Measurements from ENCODE around the gene DLGAP1. TPM values are rescaled to one million over a fixed set of nuclear protein-coding genes. Genes with fewer than 3 reads are reported as not detected.

The DLGAP1 gene
- total and polyA plus RNA-seq, 5 donors from 2014 or later, result 0.11 to 5.4 (median 0.68) TPM

- Mint-ChIP-seq H3K9me3 (peaks cover 0 to 1% (median 0%) of the 10 kb centered on the region in 7 donors), H3K27ac (no peak overlapping the region)
- H3K27me3 ChIP-seq (ENCODE audit: control insufficient read depth, insufficient read depth, low read length), result no peaks in the 10 kb centered on the region
These were observed 535.6 kb downstream of the DLGAP1 start for GRCh38 chr18:3919396-3920061.

GRCh38 chr18:3916082-3916481 is 539.0 kb downstream of the DLGAP1 start:
- H3K4me3 ChIP-seq (ENCODE audit: low read depth, low read length), result no peak overlapping the region
- Mint-ChIP-seq H3K9me3 (no peaks in the 10 kb centered on the region), H3K27me3 (no peaks in the 10 kb centered on the region), H3K4me1 (no peaks in the 10 kb centered on the region), H3K36me3 (no peaks in the 10 kb centered on the region), H3K27ac (no peak overlapping the region), H3K4me3 (no peak overlapping the region)
- H3K9me3 ChIP-seq (ENCODE audit: control insufficient read depth in 2 of 2, low read length in 2 of 2), result no peaks in the 10 kb centered on the region
- ATAC-seq (ENCODE audit: low read depth in 2 of 2), result no peak
- no peak overlapping the region for H3K27ac ChIP-seq (ENCODE audit: insufficient read depth, low read length, poor library complexity, severe bottlenecking)
- DNase-seq, result no peak
- no peaks in the 10 kb centered on the region for H3K36me3 ChIP-seq (ENCODE audit: control insufficient read depth, insufficient read depth, low read length)
- no peaks in the 10 kb centered on the region for H3K27me3 ChIP-seq (ENCODE audit: control insufficient read depth, insufficient read depth, low read length)
- no peaks in the 10 kb centered on the region for H3K4me1 ChIP-seq (ENCODE audit: control insufficient read depth, insufficient read depth, low read length, poor library complexity, severe bottlenecking)

More at GRCh38 chr18:3919396-3920061, 535.6 kb downstream of the DLGAP1 start:
- H3K36me3 Mint-ChIP-seq, result no peaks in the 10 kb centered on the region
- Histone ChIP-seq H3K4me3 (ENCODE audit: low read depth, low read length) (no peak overlapping the region), H3K27ac (ENCODE audit: insufficient read depth, low read length, poor library complexity, severe bottlenecking) (no peak overlapping the region), H3K9me3 (ENCODE audit: control insufficient read depth in 2 of 2, low read length in 2 of 2) (no peaks in the 10 kb centered on the region), H3K36me3 (ENCODE audit: control insufficient read depth, insufficient read depth, low read length) (no peaks in the 10 kb centered on the region), H3K4me1 (ENCODE audit: control insufficient read depth, insufficient read depth, low read length, poor library complexity, severe bottlenecking) (no peaks in the 10 kb centered on the region)
- H3K4me1 Mint-ChIP-seq, result no peaks in the 10 kb centered on the region
- ATAC-seq (ENCODE audit: low read depth in 2 of 2) (no peak), DNase-seq (no peak)
- no peaks in the 10 kb centered on the region for H3K27me3 Mint-ChIP-seq
- H3K4me3 Mint-ChIP-seq, result no peak overlapping the region

- H3K4me3 Mint-ChIP-seq, result no peak overlapping the region
- Histone ChIP-seq H3K4me1 (ENCODE audit: control insufficient read depth, insufficient read depth, low read length, poor library complexity, severe bottlenecking) (no peaks in the 10 kb centered on the region), H3K4me3 (ENCODE audit: low read depth, low read length) (no peak overlapping the region), H3K27ac (ENCODE audit: insufficient read depth, low read length, poor library complexity, severe bottlenecking) (no peak overlapping the region), H3K36me3 (ENCODE audit: control insufficient read depth, insufficient read depth, low read length) (no peaks in the 10 kb centered on the region), H3K9me3 (ENCODE audit: control insufficient read depth in 2 of 2, low read length in 2 of 2) (no peaks in the 10 kb centered on the region), H3K27me3 (ENCODE audit: control insufficient read depth, insufficient read depth, low read length) (no peaks in the 10 kb centered on the region)
- H3K36me3 Mint-ChIP-seq, result no peaks in the 10 kb centered on the region
- ATAC-seq (ENCODE audit: low read depth in 2 of 2) (no peak), DNase-seq (no peak)
- H3K4me1 Mint-ChIP-seq, result no peaks in the 10 kb centered on the region
- H3K27me3 Mint-ChIP-seq, result no peaks in the 10 kb centered on the region
- no peaks in the 10 kb centered on the region for H3K9me3 Mint-ChIP-seq
- H3K27ac Mint-ChIP-seq, result no peak overlapping the region
These were observed 540.1 kb downstream of the DLGAP1 start for GRCh38 chr18:3914833-3915610.

- no peak overlapping the region for H3K27ac Mint-ChIP-seq
- no peaks in the 10 kb centered on the region for H3K27me3 ChIP-seq (ENCODE audit: control insufficient read depth, insufficient read depth, low read length)
- no peaks in the 10 kb centered on the region for H3K9me3 Mint-ChIP-seq
- no peak overlapping the region for H3K4me3 Mint-ChIP-seq
- H3K9me3 ChIP-seq (ENCODE audit: control insufficient read depth in 2 of 2, low read length in 2 of 2), result no peaks in the 10 kb centered on the region
- no peaks in the 10 kb centered on the region for H3K36me3 Mint-ChIP-seq
- no peaks in the 10 kb centered on the region for H3K36me3 ChIP-seq (ENCODE audit: control insufficient read depth, insufficient read depth, low read length)
- H3K4me3 ChIP-seq (ENCODE audit: low read depth, low read length), result no peak overlapping the region
- no peaks in the 10 kb centered on the region for H3K4me1 ChIP-seq (ENCODE audit: control insufficient read depth, insufficient read depth, low read length, poor library complexity, severe bottlenecking)
- ATAC-seq (ENCODE audit: low read depth in 2 of 2) (no peak), DNase-seq (no peak)
- no peaks in the 10 kb centered on the region for H3K27me3 Mint-ChIP-seq
- H3K27ac ChIP-seq (ENCODE audit: insufficient read depth, low read length, poor library complexity, severe bottlenecking), result no peak overlapping the region
- no peaks in the 10 kb centered on the region for H3K4me1 Mint-ChIP-seq
These were observed 541.0 kb downstream of the DLGAP1 start for GRCh38 chr18:3914109-3914508.

GRCh38 chr18:3912705-3913104 is 542.4 kb downstream of the DLGAP1 start:
- Mint-ChIP-seq H3K36me3 (no peaks in the 10 kb centered on the region), H3K27me3 (no peaks in the 10 kb centered on the region), H3K4me1 (no peaks in the 10 kb centered on the region), H3K4me3 (no peak overlapping the region), H3K27ac (no peak overlapping the region), H3K9me3 (no peaks in the 10 kb centered on the region)
- H3K27ac ChIP-seq (ENCODE audit: insufficient read depth, low read length, poor library complexity, severe bottlenecking), result no peak overlapping the region
- H3K4me1 ChIP-seq (ENCODE audit: control insufficient read depth, insufficient read depth, low read length, poor library complexity, severe bottlenecking), result no peaks in the 10 kb centered on the region
- no peaks in the 10 kb centered on the region for H3K9me3 ChIP-seq (ENCODE audit: control insufficient read depth in 2 of 2, low read length in 2 of 2)
- H3K36me3 ChIP-seq (ENCODE audit: control insufficient read depth, insufficient read depth, low read length), result no peaks in the 10 kb centered on the region
- DNase-seq (no peak), ATAC-seq (ENCODE audit: low read depth in 2 of 2) (no peak)
- H3K4me3 ChIP-seq (ENCODE audit: low read depth, low read length), result no peak overlapping the region
- no peaks in the 10 kb centered on the region for H3K27me3 ChIP-seq (ENCODE audit: control insufficient read depth, insufficient read depth, low read length)

- Histone ChIP-seq H3K27ac (ENCODE audit: insufficient read depth, low read length, poor library complexity, severe bottlenecking) (no peak overlapping the region), H3K4me1 (ENCODE audit: control insufficient read depth, insufficient read depth, low read length, poor library complexity, severe bottlenecking) (no peaks in the 10 kb centered on the region), H3K27me3 (ENCODE audit: control insufficient read depth, insufficient read depth, low read length) (no peaks in the 10 kb centered on the region), H3K36me3 (ENCODE audit: control insufficient read depth, insufficient read depth, low read length) (no peaks in the 10 kb centered on the region), H3K9me3 (ENCODE audit: control insufficient read depth in 2 of 2, low read length in 2 of 2) (no peaks in the 10 kb centered on the region), H3K4me3 (ENCODE audit: low read depth, low read length) (no peak overlapping the region)
- no peak for DNase-seq
- Mint-ChIP-seq H3K27me3 (no peaks in the 10 kb centered on the region), H3K36me3 (no peaks in the 10 kb centered on the region), H3K9me3 (no peaks in the 10 kb centered on the region), H3K27ac (no peak overlapping the region), H3K4me3 (no peak overlapping the region), H3K4me1 (no peaks in the 10 kb centered on the region)
- ATAC-seq (ENCODE audit: low read depth in 2 of 2), result no peak
These were observed 543.7 kb downstream of the DLGAP1 start for GRCh38 chr18:3911413-3911812.

GRCh38 chr18:3910512-3910911 is 544.6 kb downstream of the DLGAP1 start:
- Mint-ChIP-seq H3K9me3 (no peaks in the 10 kb centered on the region), H3K4me1 (no peaks in the 10 kb centered on the region), H3K27me3 (no peaks in the 10 kb centered on the region)

GRCh38 chr18:3907955-3908354 is 547.2 kb downstream of the DLGAP1 start:
- H3K36me3 Mint-ChIP-seq, result no peaks in the 10 kb centered on the region
- ATAC-seq (ENCODE audit: low read depth in 2 of 2), result no peak
- no peak overlapping the region for H3K27ac Mint-ChIP-seq
- H3K9me3 ChIP-seq (ENCODE audit: control insufficient read depth in 2 of 2, low read length in 2 of 2), result no peaks in the 10 kb centered on the region
- no peaks in the 10 kb centered on the region for H3K27me3 ChIP-seq (ENCODE audit: control insufficient read depth, insufficient read depth, low read length)
- peaks cover 0 to 2% (median 0%) of the 10 kb centered on the region in 7 donors for H3K9me3 Mint-ChIP-seq
- no peak overlapping the region for H3K27ac ChIP-seq (ENCODE audit: insufficient read depth, low read length, poor library complexity, severe bottlenecking)
- H3K4me3 Mint-ChIP-seq, result no peak overlapping the region
- H3K4me1 ChIP-seq (ENCODE audit: control insufficient read depth, insufficient read depth, low read length, poor library complexity, severe bottlenecking), result no peaks in the 10 kb centered on the region
- H3K36me3 ChIP-seq (ENCODE audit: control insufficient read depth, insufficient read depth, low read length), result no peaks in the 10 kb centered on the region
- H3K27me3 Mint-ChIP-seq, result no peaks in the 10 kb centered on the region
- no peak for DNase-seq
- no peak overlapping the region for H3K4me3 ChIP-seq (ENCODE audit: low read depth, low read length)
- no peaks in the 10 kb centered on the region for H3K4me1 Mint-ChIP-seq

More at GRCh38 chr18:3910512-3910911, 544.6 kb downstream of the DLGAP1 start:
- no peak overlapping the region for H3K4me3 ChIP-seq (ENCODE audit: low read depth, low read length)
- H3K4me1 ChIP-seq (ENCODE audit: control insufficient read depth, insufficient read depth, low read length, poor library complexity, severe bottlenecking), result no peaks in the 10 kb centered on the region
- H3K4me3 Mint-ChIP-seq, result no peak overlapping the region
- H3K9me3 ChIP-seq (ENCODE audit: control insufficient read depth in 2 of 2, low read length in 2 of 2), result no peaks in the 10 kb centered on the region
- H3K27me3 ChIP-seq (ENCODE audit: control insufficient read depth, insufficient read depth, low read length), result no peaks in the 10 kb centered on the region
- no peak for DNase-seq
- H3K27ac Mint-ChIP-seq, result no peak overlapping the region
- no peak overlapping the region for H3K27ac ChIP-seq (ENCODE audit: insufficient read depth, low read length, poor library complexity, severe bottlenecking)
- no peak for ATAC-seq (ENCODE audit: low read depth in 2 of 2)
- no peaks in the 10 kb centered on the region for H3K36me3 Mint-ChIP-seq
- no peaks in the 10 kb centered on the region for H3K36me3 ChIP-seq (ENCODE audit: control insufficient read depth, insufficient read depth, low read length)

Measured in CD4-positive, CD25-positive, alpha-beta regulatory T cell (primary cell).